Endothelial cell of coronary artery (primary cell): Measurements from ENCODE around the gene LDHB. TPM values are rescaled to one million over a fixed set of nuclear protein-coding genes. Genes with fewer than 3 reads are reported as not detected.

Experiments
- total RNA-seq: library from RNA; depleted of rRNA; stranded (reverse); fragments of >200 nt; gene quantifications from 2 replicates; pipeline ENCODE4 v1.2.3, GENCODE V29; 2014

Gene LDHB
- total RNA-seq: 739 and 748 TPM in 2 replicates

DNA sequence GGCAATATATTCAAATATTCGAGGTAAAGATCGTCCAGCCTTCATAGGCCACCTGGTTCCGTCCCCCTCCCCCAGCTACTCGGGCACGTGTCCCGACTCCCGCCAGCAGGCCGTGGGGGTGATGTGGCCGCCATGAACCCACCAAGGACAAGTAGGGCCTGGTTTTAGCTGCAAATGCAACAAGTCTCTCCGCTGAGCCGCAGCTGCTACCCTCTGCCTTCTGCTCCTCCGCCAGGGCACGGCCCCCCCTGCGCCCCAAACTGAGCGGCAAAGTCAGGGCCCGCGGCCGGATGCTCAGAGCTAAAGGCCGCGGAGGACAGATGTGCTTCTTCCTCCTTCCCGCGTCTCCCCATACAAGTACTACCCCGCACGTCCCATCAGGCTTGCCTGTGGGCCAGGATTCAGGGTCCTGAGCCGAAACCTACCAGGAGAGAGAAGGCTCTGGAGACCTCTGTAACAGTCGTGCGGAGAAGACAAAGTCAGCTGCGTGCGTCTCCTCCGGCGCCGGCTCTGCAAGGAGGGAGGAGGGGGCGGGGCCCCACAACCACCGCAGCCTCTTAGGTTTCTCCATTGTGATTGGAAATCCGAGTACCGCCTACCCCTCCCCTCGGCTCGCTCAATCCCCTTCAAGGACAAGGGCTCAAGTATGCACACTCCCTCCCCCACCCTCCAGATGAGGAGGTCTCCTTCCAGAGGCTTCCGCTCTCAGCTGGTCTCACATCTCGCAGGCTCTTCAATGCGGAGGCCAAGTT, at the start of gene LDHB:
TSS of gene LDHB (minus strand) at position 517 of the 752 bp plus-strand sequence. CDS start 3,171 bp downstream, outside the sequence.

GRCh38 chr12:21604245-21605101, 53.2 kb downstream of the LDHB start, which contains the start of gene GYS2:
Gene GYS2 (minus strand): TSS chr12:21604847. CDS start chr12:21604592, 255 bp downstream.

Other genes starting within 250 kb of the LDHB start
- gene PYROXD1, start 220.2 kb downstream of the LDHB start, total RNA-seq: 6.9 and 9.4 TPM in 2 replicates
- 86.5 and 96.2 TPM in 2 replicates for gene RECQL, start 156.2 kb downstream of the LDHB start, total RNA-seq
- 20.9 and 25.4 TPM in 2 replicates for gene GOLT1B, start 156.1 kb downstream of the LDHB start, total RNA-seq
- gene SPX, start 131.5 kb downstream of the LDHB start, total RNA-seq: 0.09 TPM in 2 replicates
- gene GYS2, start 53.0 kb downstream of the LDHB start, total RNA-seq: not detected in 2 replicates
- gene KCNJ8, start 116.9 kb upstream of the LDHB start, total RNA-seq: 0.56 TPM in 1 of 2 replicates, not detected in the other